Immature natural killer cell (primary cell): ENCODE data around the gene DEF6. TPM values are rescaled to one million over a fixed set of nuclear protein-coding genes. Genes with fewer than 3 reads are reported as not detected.

Experiments used
- DNase-seq, 3 donors: peaks; one replicate each; pipeline ENCODE4 v3.0.0; 2022; ENCODE audit warnings: mixed read lengths in 1 of 3
- H3K27ac Mint-ChIP-seq, 6 donors: one replicate each; pipeline ENCODE4 v1.8.0; 2020; ENCODE audit warnings: mixed read lengths in 6 of 6, mild to moderate bottlenecking in 5 of 6, inconsistent platforms in 4 of 6, moderate library complexity in 3 of 6
- H3K27me3 Mint-ChIP-seq, 3 donors: one replicate each; pipeline ENCODE4 v1.8.0; 2020 to 2021; ENCODE audit warnings: low read depth in 3 of 3, mild to moderate bottlenecking in 3 of 3, mixed read lengths in 3 of 3, moderate library complexity in 3 of 3, inconsistent platforms in 1 of 3
- H3K36me3 Mint-ChIP-seq, 3 donors: one replicate each; pipeline ENCODE4 v1.8.0; 2020; ENCODE audit warnings: mixed read lengths in 3 of 3, inconsistent platforms in 2 of 3, mild to moderate bottlenecking in 2 of 3
- H3K4me1 Mint-ChIP-seq, 2 donors: one replicate each; pipeline ENCODE4 v1.8.0; 2020; ENCODE audit warnings: inconsistent platforms in 2 of 2, mild to moderate bottlenecking in 2 of 2, mixed read lengths in 2 of 2, moderate library complexity in 1 of 2
- H3K4me3 Mint-ChIP-seq, 5 donors: one replicate each; pipeline ENCODE4 v1.8.0; 2020; ENCODE audit warnings: mild to moderate bottlenecking in 5 of 5, mixed read lengths in 5 of 5, inconsistent platforms in 3 of 5, moderate library complexity in 3 of 5
- H3K9me3 Mint-ChIP-seq, 6 donors: one replicate each; pipeline ENCODE4 v1.8.0; 2020; ENCODE audit warnings: mild to moderate bottlenecking in 6 of 6, mixed read lengths in 6 of 6, inconsistent platforms in 4 of 6, moderate library complexity in 3 of 6
- polyA plus RNA-seq, 3 donors: library from polyadenylated mRNA; unstranded; fragments of 300-500 nt; fragmentation: Illumina TruSeq; gene quantifications; one replicate each; pipeline ENCODE4 v1.2.3, GENCODE V29; 2021

The DEF6 gene
- polyA plus RNA-seq, 3 donors from 2014 or later: 90.7 to 226 (median 95.1) TPM

GRCh38 chr6:35367646-35368037 is 70.0 kb downstream of the DEF6 start:
- peaks cover 0 to 5% (median 3%) of the 10 kb centered on the region in 3 donors for H3K36me3 Mint-ChIP-seq
- no peak for DNase-seq
- H3K27ac Mint-ChIP-seq: peak overlapping the region in 1 of 6 donors; percentile 3
- H3K27me3 Mint-ChIP-seq: peaks cover 0 to 6% (median 0%) of the 10 kb centered on the region in 3 donors
- peaks cover 42 to 48% of the 10 kb centered on the region in 2 donors for H3K4me1 Mint-ChIP-seq
- H3K9me3 Mint-ChIP-seq: peaks cover 0 to 3% (median 0%) of the 10 kb centered on the region in 6 donors
- no peak overlapping the region for H3K4me3 Mint-ChIP-seq

DNA sequence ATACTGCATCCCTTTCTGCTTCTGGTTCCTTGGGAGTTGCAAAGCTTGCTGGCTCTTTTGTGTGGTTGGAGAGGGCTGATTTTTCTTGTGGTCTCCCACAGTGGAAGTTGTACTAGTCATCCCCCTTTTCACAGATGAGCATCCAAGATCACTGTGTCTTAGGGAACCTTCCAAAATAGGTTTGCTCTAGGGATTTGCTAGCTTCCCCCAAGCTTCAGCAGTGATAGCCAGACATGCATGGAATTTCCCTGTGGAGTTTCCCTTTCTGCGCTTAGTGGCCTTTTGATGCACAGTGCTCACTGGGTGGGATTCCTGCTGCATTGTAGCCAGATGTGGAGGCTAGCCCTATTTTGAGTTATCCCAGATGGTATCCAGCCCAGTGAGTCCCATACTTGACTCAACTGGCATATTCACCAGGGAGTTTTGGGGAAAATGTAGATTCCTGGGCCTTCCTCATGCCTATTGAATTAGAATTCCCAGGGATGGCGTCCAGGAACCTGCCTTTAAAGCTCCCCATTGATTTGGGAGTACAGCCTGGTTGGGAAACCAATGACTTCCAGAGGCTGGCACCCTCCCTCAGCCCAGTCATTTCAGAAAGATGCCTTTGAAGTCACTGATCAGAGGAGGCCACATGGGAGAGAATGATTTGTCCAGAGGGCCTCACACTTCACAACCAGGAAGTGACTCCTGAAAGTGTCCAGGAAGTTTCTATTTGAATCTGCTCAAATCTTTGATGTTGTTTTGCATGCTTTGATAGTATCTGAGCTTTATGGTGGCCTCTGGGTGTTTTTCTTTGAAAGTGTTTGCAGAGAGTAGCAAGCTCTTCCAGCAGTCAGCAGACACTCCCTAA is 70.6 kb downstream of the DEF6 start:
- peaks cover 0 to 5% (median 3%) of the 10 kb centered on the region in 3 donors for H3K36me3 Mint-ChIP-seq
- DNase-seq: no peak
- H3K27ac Mint-ChIP-seq: peak overlapping the region in 1 of 6 donors; percentile 46
- peaks cover 0 to 3% (median 0%) of the 10 kb centered on the region in 6 donors for H3K9me3 Mint-ChIP-seq
- peaks cover 0 to 6% (median 0%) of the 10 kb centered on the region in 3 donors for H3K27me3 Mint-ChIP-seq
- H3K4me1 Mint-ChIP-seq: peaks cover 42 to 48% of the 10 kb centered on the region in 2 donors
- no peak overlapping the region for H3K4me3 Mint-ChIP-seq

- Mint-ChIP-seq H3K27me3 (peaks cover 0 to 6% (median 0%) of the 10 kb centered on the region in 3 donors), H3K9me3 (peaks cover 0 to 3% (median 0%) of the 10 kb centered on the region in 6 donors), H3K4me1 (peaks cover 45 to 48% of the 10 kb centered on the region in 2 donors), H3K4me3 (peak overlapping the region; percentile 54 to 80 (median 70)), H3K36me3 (peaks cover 3 to 9% (median 4%) of the 10 kb centered on the region in 3 donors), H3K27ac (peak overlapping the region; percentile 31 to 81 (median 72))
- peak; percentile 23 to 29 (median 28) for DNase-seq
Observed at GRCh38 chr6:35370124-35370741, 72.6 kb downstream of the DEF6 start.

DNA sequence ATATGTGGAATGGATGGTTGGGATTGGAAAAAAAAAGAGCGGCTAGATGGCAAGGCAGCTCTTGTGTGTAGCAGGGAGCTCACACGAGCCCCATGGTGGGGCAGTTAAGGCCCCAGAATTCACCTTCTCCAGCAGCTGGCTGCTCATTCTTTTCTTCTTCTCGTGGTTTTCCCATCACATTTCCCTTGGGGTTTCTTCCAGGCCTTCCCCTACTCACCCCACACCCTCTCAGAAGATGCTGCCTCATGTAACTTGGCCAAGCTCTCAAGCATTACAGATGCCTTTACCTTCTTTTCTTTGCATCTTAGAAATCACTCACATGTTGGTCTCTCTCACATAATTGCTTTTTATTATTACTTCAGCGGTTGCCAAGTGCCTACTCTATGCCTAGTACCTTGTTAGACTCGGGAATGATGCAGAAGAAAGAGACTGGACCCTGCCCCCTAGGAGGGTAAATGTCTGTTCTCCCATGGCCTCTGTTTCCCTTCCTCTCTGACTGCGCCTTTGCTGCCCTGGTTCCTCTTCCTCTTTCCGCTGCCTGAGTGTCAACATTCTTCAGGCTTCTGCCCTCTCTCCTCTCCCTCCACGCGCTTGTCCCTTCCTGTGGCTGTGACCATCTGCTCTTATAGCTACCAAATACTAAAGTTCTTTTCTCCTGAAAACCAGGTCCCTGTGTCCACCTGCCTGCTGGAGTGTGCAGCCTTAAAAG is 73.3 kb downstream of the DEF6 start:
- H3K4me1 Mint-ChIP-seq: peaks cover 44 to 50% of the 10 kb centered on the region in 2 donors
- peaks cover 0 to 3% (median 0%) of the 10 kb centered on the region in 6 donors for H3K9me3 Mint-ChIP-seq
- peak overlapping the region; percentile 32 to 81 (median 66) for H3K27ac Mint-ChIP-seq
- H3K27me3 Mint-ChIP-seq: peaks cover 0 to 4% (median 0%) of the 10 kb centered on the region in 3 donors
- peak overlapping the region; percentile 14 to 80 (median 70) for H3K4me3 Mint-ChIP-seq
- no peak for DNase-seq
- peaks cover 3 to 6% (median 4%) of the 10 kb centered on the region in 3 donors for H3K36me3 Mint-ChIP-seq

Other genes starting within 250 kb of the DEF6 start
- not detected for gene TCP11, start 156.5 kb upstream of the DEF6 start, polyA plus RNA-seq
- under 1 TPM in 2 of 3 donors, not detected in 1; 0.02 to 0.29 TPM for gene SCUBE3, start 83.9 kb upstream of the DEF6 start, polyA plus RNA-seq
- gene ZNF76, start 38.1 kb upstream of the DEF6 start, polyA plus RNA-seq: 10 to 100 TPM; 20.7 to 30.5 (median 27.9) TPM
- gene PPARD, start 44.7 kb downstream of the DEF6 start, polyA plus RNA-seq: 1 to 10 TPM in 2 of 3 donors, under 1 TPM in 1; 0.98 to 6.0 (median 2.0) TPM
- gene FANCE, start 154.5 kb downstream of the DEF6 start, polyA plus RNA-seq: 1 to 10 TPM; 2.2 to 5.4 (median 3.1) TPM
- 100 to 1,000 TPM; 419 to 805 (median 477) TPM for gene RPL10A, start 170.6 kb downstream of the DEF6 start, polyA plus RNA-seq
- gene TEAD3, start 199.3 kb downstream of the DEF6 start, polyA plus RNA-seq: not detected
- not detected for gene TULP1, start 215.1 kb downstream of the DEF6 start, polyA plus RNA-seq